HL-60 (cell line): ENCODE data around the gene ROBO1.

Experiments used
- CTCF ChIP-seq: IDR thresholded peaks from one replicate; pipeline ENCODE4 v1.5.1; 2011; ENCODE audit warnings: low read length, control low read depth, inconsistent platforms; ENCODE audit not compliant: insufficient read depth
- GABPA ChIP-seq: IDR thresholded peaks from 2 replicates; pipeline ENCODE4 v1.6.1; 2012; ENCODE audit warnings: low read depth
- POLR2AphosphoS5 ChIP-seq: IDR thresholded peaks from 2 replicates; pipeline ENCODE4 v1.6.1; 2012; ENCODE audit warnings: low read depth
- REST ChIP-seq: IDR thresholded peaks from 2 replicates; pipeline ENCODE4 v1.6.1; 2012; ENCODE audit warnings: low read depth; ENCODE audit not compliant: insufficient replicate concordance
- SPI1 ChIP-seq: IDR thresholded peaks from 2 replicates; pipeline ENCODE4 v1.6.1; 2012; ENCODE audit warnings: low read depth, mild to moderate bottlenecking, borderline replicate concordance

DNA sequence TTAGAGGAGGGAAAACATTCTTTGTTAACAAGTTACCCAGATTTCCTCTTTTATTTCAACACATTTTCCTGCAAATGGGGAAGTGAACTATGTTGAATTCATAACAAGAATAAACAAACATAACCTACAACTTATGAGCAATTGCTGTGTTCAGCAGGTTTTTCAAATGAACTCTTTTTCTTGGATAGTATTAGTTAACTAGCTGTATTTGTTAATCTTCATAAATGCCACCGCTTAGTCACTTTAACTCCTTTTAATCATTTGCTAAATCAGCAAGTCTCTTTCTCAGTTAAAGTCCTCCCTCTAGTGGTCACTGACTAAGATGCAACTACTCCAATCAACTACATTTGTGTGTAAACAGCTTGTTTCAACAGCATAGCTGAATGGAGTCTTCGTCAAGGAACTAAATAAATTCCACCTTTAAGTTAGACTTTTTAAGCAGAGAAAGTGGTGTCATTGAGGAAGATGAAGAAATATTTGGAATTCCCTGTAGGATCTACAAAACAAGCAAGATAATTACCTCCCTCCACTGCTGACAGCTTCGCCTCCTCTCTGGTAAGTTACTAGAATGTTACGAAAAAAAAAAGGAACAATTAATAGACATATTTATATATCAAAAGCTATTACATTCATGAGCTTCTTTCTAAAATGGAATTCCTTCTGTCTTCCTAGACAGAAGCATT is 1122.0 kb downstream of the ROBO1 start:
- peak; percentile 50 for TF ChIP-seq CTCF
- TF ChIP-seq POLR2AphosphoS5: no peak
- no peak for TF ChIP-seq REST
- no peak for TF ChIP-seq GABPA
- peak; percentile 95 for TF ChIP-seq SPI1
